Breast epithelium (tissue), 4 donors: ENCODE data around the gene ADIPOQ. TPM values are rescaled to one million over a fixed set of nuclear protein-coding genes. Genes with fewer than 3 reads are reported as not detected.
A peak's percentile ranks its signal among the peaks of the same experiment; 100 is the strongest.
"Not testable (repeated sequence)": the region's sequence is repeated elsewhere in the genome, so short reads cannot be mapped to it uniquely, and the experiment has no call there.

Source experiments
- DNase-seq, 2 donors: peaks; one replicate each; pipeline ENCODE4 v3.0.0-alpha.2; 2019; ENCODE audit warnings: low spot score in 2 of 2
- H3K27ac ChIP-seq, 2 donors: fragments of 200-600 bp; sonication (generic) in 1 of 2; one replicate each; pipeline ENCODE4 v1.5.1; 2016 to 2019; ENCODE audit warnings: mild to moderate bottlenecking in 1 of 2
- H3K27me3 ChIP-seq, 2 donors: fragments of 200-600 bp; sonication (generic) in 1 of 2; one replicate each; pipeline versions ENCODE4 v1.5.1 to v1.6.0; 2017 to 2019; ENCODE audit warnings: control low read depth in 1 of 2, mild to moderate bottlenecking in 1 of 2
- H3K36me3 ChIP-seq: fragments of 200-600 bp; one replicate; pipeline ENCODE4 v1.5.1; 2019
- H3K4me1 ChIP-seq, 2 donors: fragments of 200-600 bp; sonication (generic); one replicate each; pipeline ENCODE4 v1.5.1; 2016 to 2019; ENCODE audit warnings: control low read depth in 1 of 2
- H3K4me3 ChIP-seq, 3 donors: fragments of 200-600 bp; sonication (generic); 1 replicate in 2 of 3; 2 replicates in 1 of 3; pipeline ENCODE4 v1.5.1; 2016 to 2019; ENCODE audit warnings: mild to moderate bottlenecking in 3 of 3, moderate library complexity in 2 of 3
- H3K9me3 ChIP-seq, 2 donors: fragments of 200-600 bp; sonication (generic) in 1 of 2; one replicate each; pipeline ENCODE4 v1.5.1; 2016 to 2019; ENCODE audit warnings: control low read depth in 1 of 2
- CTCF ChIP-seq, 3 donors: fragments of 450-650 bp; IDR thresholded peaks; one replicate each; pipeline ENCODE4 v1.5.1; 2016 to 2017; ENCODE audit warnings: antibody characterized with exemption in 3 of 3, mild to moderate bottlenecking in 3 of 3, moderate library complexity in 3 of 3
- POLR2A ChIP-seq: fragments of 450-650 bp; IDR thresholded peaks from one replicate; pipeline ENCODE4 v1.6.1; 2016; ENCODE audit warnings: antibody characterized with exemption, mild to moderate bottlenecking, moderate library complexity
- POLR2AphosphoS5 ChIP-seq, 3 donors: sonication (generic); formaldehyde crosslinking; IDR thresholded peaks; one replicate each; pipeline ENCODE4 v1.6.1; 2017; ENCODE audit warnings: antibody characterized with exemption in 3 of 3
- intact Hi-C: fragments of 100-400 bp; cut with DNase I; formaldehyde crosslinking; loops from one replicate; pipeline ENCODE4 v1.15.1; 2023; ENCODE audit warnings: low total_unique reads
- total RNA-seq, 3 donors: library from RNA; depleted of rRNA; stranded (reverse); fragments of >200 nt; gene quantifications; one replicate each; pipeline ENCODE4 v1.1.0, GENCODE V29; 2016

ADIPOQ gene
- total RNA-seq, 3 donors from 2014 or later = 137 to 2,151 (median 208) TPM

- no peak for DNase-seq
- H3K27me3 ChIP-seq = no peaks in the 10 kb centered on the region
- intact Hi-C loops = no loop called here
- H3K27ac ChIP-seq = no peak overlapping the region
- H3K4me1 ChIP-seq = no peaks in the 10 kb centered on the region
- TF ChIP-seq POLR2A (no peak), CTCF (IDR thresholded peaks at IDR 0.05) (no peak), POLR2AphosphoS5 (IDR thresholded peaks at IDR 0.05) (no peak)
- no peaks in the 10 kb centered on the region for H3K9me3 ChIP-seq
- H3K36me3 ChIP-seq = no peaks in the 10 kb centered on the region
- H3K4me3 ChIP-seq = no peak overlapping the region
These were observed 27.0 kb downstream of the ADIPOQ start for GRCh38 chr3:186869253-186870100.

GRCh38 chr3:186870421-186871201 lies 28.1 kb downstream of the ADIPOQ start:
- no peaks in the 10 kb centered on the region for H3K27me3 ChIP-seq
- TF ChIP-seq POLR2A = no peak
- TF ChIP-seq POLR2AphosphoS5 (IDR thresholded peaks at IDR 0.05) = no peak
- no peak for TF ChIP-seq CTCF (IDR thresholded peaks at IDR 0.05)
- H3K36me3 ChIP-seq = no peaks in the 10 kb centered on the region
- intact Hi-C loops = no loop called here
- no peak for DNase-seq
- no peaks in the 10 kb centered on the region for H3K4me1 ChIP-seq
- H3K4me3 ChIP-seq = no peak overlapping the region
- H3K9me3 ChIP-seq = no peaks in the 10 kb centered on the region
- H3K27ac ChIP-seq = no peak overlapping the region

DNA sequence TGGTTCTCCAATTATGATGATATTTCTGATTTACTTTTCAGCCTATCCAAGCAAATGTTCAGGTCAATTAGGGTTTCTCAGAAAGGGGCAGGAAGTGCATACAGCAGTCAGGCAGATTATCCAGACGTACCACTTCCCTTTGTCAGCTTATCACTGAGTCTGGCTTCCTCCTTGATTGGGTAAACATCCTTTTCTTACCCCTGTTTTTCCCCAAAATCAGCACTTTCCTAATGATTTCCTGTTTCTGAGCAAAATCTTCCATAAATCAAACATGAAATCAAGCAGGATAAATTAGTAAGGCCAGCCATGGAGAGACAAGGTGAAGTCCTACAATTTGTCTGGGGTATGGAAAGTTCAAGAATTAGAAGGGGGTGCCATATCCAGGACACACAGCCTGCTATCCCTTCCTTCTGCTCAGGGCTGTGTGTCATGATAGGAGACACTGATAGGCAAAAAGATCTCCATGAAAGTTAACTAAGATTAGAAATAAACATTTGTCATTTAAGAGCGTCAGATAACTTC lies 29.0 kb downstream of the ADIPOQ start:
- TF ChIP-seq POLR2A = no peak
- intact Hi-C loops = no loop called here
- DNase-seq = no peak
- no peaks in the 10 kb centered on the region for H3K4me1 ChIP-seq
- no peaks in the 10 kb centered on the region for H3K36me3 ChIP-seq
- no peaks in the 10 kb centered on the region for H3K9me3 ChIP-seq
- peak overlapping the region in 1 of 2 donors; percentile 8 for H3K27ac ChIP-seq
- no peak overlapping the region for H3K4me3 ChIP-seq
- H3K27me3 ChIP-seq = no peaks in the 10 kb centered on the region

DNA sequence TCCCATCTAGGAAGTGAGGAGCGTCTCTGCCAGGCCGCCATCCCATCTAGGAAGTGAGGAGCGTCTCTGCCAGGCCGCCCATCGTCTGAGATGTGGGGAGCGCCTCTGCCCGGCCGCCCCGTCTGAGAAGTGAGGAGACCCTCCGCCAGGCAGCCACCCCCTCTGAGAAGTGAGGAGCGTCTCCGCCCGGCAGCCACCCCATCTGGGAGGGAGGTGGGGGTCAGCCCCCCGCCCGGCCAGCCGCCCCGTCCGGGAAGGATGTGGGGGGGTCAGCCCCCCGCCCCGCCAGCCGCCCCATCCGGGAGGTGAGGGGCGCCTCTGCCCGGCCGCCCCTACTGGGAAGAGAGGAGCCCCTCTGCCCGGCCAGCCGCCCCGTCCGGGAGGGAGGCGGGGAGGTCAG lies 31.3 kb downstream of the ADIPOQ start:
- H3K27ac ChIP-seq, H3K36me3 ChIP-seq, H3K27me3 ChIP-seq, H3K4me3 ChIP-seq, intact Hi-C loops, H3K9me3 ChIP-seq, DNase-seq, H3K4me1 ChIP-seq: not testable (repeated sequence)

DNA sequence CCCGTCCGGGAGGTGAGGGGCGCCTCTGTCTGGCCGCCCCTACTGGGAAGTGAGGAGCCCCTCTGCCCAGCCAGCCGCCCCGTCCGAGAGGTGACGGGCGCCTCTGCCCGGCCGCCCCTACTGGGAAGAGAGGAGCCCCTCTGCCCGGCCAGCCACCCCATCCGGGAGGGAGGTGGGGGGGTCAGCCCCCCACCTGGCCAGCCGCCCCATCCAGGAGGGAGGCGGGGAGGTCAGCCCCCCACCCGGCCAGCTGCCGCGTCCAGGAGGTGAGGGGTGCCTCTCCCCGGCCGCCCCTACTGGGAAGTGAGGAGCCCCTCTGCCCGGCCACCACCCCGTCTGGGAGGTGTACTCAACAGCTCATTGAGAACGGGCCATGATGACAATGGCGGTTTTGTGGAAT lies 31.7 kb downstream of the ADIPOQ start:
- DNase-seq, intact Hi-C loops, H3K27ac ChIP-seq, H3K4me3 ChIP-seq, H3K36me3 ChIP-seq, H3K9me3 ChIP-seq, H3K4me1 ChIP-seq, H3K27me3 ChIP-seq: not testable (repeated sequence)

DNA sequence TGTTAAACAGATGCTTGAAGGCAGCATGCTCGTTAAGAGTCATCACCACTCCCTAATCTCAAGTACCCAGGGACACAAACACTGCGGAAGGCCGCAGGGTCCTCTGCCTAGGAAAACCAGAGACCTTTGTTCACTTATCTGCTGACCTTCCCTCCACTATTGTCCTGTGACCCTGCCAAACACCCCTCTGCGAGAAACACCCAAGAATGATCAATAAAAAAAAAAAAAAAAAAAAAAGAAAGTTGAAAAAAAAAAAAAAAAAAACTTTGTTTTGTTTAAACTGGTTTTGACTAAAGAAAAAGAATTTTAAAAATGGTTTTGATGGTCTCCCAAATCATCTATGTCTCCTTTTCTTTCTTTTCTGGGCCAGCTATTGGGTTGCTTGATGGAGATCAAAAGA lies 32.3 kb downstream of the ADIPOQ start:
- H3K4me1 ChIP-seq, H3K36me3 ChIP-seq, H3K27me3 ChIP-seq, H3K9me3 ChIP-seq, DNase-seq, H3K27ac ChIP-seq, H3K4me3 ChIP-seq, intact Hi-C loops: not testable (repeated sequence)

DNA sequence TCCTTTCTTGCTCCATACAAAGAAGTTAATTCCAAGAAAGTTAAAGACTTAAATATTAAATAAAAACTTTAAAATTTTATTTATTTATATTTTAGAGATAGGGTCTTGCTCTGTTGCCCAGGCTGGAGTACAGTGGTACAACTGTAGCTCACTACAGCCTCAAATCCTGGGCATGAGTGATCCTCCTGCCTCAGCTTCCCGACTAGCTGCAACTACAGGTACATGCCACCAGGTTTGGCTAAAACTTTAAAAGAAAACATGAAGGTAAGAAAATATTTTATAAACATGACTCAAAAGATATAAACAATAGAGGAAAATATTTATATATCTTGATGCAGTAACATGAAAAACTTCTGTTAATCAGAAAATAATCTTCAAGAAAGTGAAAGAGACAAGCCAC lies 33.2 kb downstream of the ADIPOQ start:
- TF ChIP-seq POLR2AphosphoS5 (IDR thresholded peaks at IDR 0.05) = no peak
- TF ChIP-seq POLR2A = no peak
- no peak for TF ChIP-seq CTCF (IDR thresholded peaks at IDR 0.05)
- no peak overlapping the region for H3K4me3 ChIP-seq
- no peak overlapping the region for H3K27ac ChIP-seq
- H3K27me3 ChIP-seq = no peaks in the 10 kb centered on the region
- H3K36me3 ChIP-seq = no peaks in the 10 kb centered on the region
- no peaks in the 10 kb centered on the region for H3K4me1 ChIP-seq
- no peak for DNase-seq
- intact Hi-C loops = no loop called here
- no peaks in the 10 kb centered on the region for H3K9me3 ChIP-seq
